DND-41 (cell line): ENCODE measurements around the gene FAM83B.
"Not testable (repeated sequence)": the region's sequence is repeated elsewhere in the genome, so short reads cannot be mapped to it uniquely, and the experiment has no call there.

ENCODE experiments used
- CTCF ChIP-seq: IDR thresholded peaks from 2 replicates; pipeline ENCODE4 v1.5.1; 2012; ENCODE audit warnings: borderline replicate concordance, low read length, moderate library complexity, mild to moderate bottlenecking; ENCODE audit not compliant: poor library complexity, severe bottlenecking; ENCODE audit errors: extremely low read depth
- EZH2 ChIP-seq: IDR thresholded peaks from 3 replicates; pipeline ENCODE4 v1.6.1; 2012; ENCODE audit warnings: borderline replicate concordance, low read depth, mild to moderate bottlenecking, moderate library complexity, low read length, inconsistent platforms; ENCODE audit not compliant: severe bottlenecking

- TF ChIP-seq CTCF, EZH2: not testable (repeated sequence)
Measured at GRCh38 chr6:54796918-54797317, 49.7 kb upstream of the FAM83B start.
